ENCODE data around the gene NTRK3.
"Not testable (repeated sequence)": the region's sequence is repeated elsewhere in the genome, so short reads cannot be mapped to it uniquely, and the experiment has no call there.

The NTRK3 gene

GRCh38 chr15:87877114-87877810 lies 379.3 kb downstream of the NTRK3 start:
- DNase-seq (ENCODE audit: low spot score), result no peak

GRCh38 chr15:87874896-87875711 lies 381.4 kb downstream of the NTRK3 start:
- no peak for DNase-seq (ENCODE audit: low spot score)

DNA sequence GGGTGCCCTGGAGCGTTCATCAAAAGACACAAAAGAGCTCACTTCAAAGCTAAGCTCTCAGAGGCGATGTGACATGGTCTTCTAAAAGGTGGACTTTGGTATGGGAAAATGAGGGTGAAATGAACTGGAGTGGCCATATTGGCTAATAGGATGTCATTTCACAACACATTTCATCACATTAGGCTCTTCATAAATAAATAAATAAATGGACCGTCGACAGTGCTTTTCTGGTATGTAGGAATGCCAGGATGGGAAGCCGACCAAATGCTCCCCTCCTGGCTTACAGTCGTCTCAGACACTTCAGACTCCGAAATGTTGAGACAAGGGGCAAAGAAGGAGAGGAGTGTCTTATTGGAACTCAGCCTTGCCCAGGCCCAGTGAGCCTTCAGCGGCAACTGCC lies 383.0 kb downstream of the NTRK3 start:
- no peak for DNase-seq (ENCODE audit: low spot score)

DNA sequence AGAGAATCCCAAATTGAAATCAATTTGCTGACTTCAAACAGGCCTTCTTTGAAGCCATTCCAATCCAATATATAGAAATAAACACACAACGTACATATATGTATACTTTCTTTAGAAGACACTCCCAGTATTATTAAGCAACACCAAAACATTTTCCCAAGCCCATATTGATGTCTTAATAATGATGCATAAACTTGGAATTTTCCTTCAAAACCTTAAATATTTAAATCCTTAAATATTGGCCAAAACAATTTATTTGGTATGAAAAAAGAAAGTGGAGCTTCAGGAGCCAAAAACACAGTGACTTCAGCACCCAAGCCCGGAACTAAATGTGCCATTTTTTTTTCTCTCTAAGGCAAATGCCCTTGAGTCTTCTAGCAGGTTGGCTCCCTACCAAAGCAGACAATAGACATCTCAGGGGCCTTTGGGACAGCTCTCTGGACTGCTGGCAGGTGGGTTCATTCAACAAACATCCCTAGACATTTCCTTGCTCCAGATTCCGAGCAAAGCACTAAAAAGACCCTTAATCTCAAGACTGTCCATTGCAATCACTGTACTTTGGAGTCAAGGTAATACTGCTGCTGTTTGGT lies 384.7 kb downstream of the NTRK3 start:
- DNase-seq (ENCODE audit: low spot score), result no peak

DNA sequence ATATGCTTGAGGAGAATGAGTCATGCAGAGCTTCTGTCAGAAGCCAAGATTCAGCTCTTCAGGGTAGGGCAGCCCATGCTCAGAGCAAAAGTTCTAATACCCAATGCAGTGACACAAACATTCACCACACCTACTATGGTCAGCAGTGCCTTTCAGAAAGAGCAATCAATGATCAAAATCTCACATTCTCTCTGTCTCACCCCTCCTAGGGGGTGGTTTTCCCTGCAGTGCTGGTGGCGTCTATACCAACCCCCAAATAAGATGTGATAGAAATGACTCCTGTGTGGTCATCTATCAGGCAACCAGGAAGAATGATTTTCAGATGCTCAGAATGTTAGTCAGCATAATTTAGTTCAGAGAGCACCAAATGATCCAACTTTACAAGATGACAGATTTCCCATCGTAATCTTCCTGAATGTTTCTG lies 385.3 kb downstream of the NTRK3 start:
- no peak for DNase-seq (ENCODE audit: low spot score)

DNA sequence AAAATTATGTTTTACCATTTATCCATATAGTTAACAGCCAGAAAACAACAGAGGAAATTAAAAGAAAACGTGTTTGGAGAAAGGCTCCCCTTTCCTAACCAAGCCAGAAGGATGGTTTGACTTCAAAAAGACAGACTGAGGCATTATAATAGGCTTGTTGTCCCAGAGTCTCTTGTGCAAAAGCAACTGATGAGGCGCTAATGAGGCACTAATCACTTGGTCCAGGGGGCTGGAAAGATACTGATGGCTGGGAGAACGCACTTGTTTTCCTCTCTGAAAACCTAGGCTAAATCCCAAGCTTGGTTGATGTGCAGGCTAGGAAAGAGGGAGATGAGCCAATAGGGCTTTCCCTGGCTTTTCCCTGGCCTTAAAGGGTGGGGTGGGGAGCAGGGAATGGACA lies 389.6 kb downstream of the NTRK3 start:
- DNase-seq (ENCODE audit: low spot score), result no peak

GRCh38 chr15:87863152-87863551 lies 393.4 kb downstream of the NTRK3 start:
- DNase-seq (ENCODE audit: low spot score), result no peak

DNA sequence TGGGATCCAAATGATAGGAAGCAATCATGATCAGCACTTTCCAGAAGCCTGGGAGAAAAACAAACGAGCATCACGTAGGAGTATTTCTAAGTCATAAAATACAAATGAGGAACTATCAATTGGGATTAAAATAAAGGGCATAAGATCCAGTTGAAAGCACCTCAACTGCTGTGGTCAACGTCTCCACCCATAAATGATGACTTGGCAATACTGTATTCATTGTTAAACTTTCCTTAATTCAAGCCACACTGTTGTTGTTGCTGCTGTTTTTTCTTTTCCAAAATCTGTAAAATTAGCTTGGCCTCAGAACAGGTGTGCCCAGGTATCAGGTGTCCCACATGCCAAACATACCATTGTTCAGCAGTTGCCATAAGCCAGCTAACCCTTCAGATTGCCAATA lies 395.8 kb downstream of the NTRK3 start:
- DNase-seq (ENCODE audit: low spot score), result no peak

DNA sequence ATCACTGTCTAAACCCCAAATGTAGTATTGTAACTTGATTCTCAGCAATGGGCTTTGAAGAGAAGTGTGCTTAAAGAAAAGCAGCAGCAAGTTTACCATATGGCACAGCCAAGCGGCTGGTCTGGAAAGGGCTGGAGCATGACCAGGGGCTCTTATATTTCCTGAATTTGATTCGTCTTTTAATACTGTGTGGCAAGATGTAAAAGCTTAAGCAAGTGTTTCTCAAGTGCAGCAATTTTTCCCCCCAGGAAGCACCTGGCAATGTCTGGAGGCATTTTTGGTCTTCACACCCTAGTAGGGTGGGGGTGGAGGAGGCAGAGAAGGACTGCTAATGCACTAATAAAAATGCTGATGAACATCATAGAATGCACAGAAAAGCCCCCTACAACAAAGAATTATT lies 397.9 kb downstream of the NTRK3 start:
- DNase-seq (ENCODE audit: low spot score), result no peak

DNA sequence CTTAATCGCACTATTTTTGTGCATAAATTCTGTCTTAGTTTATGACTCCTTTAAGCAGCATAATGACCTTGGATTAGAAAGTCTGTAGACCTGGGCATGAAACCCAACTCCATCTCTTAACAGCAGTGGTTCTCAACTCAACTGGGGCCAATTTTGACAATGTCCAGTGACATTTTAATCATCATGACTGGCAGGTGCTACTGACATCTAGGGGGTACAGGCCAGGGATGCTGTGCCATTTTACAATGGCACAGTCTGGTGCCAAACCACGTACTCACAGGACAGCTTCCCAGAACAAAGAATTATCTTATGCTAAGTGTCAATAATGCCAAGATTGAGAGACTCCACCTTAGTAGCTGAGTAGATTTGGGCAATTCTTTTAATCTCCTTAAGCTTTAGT lies 405.0 kb downstream of the NTRK3 start:
- no peak for DNase-seq (ENCODE audit: low spot score)

DNA sequence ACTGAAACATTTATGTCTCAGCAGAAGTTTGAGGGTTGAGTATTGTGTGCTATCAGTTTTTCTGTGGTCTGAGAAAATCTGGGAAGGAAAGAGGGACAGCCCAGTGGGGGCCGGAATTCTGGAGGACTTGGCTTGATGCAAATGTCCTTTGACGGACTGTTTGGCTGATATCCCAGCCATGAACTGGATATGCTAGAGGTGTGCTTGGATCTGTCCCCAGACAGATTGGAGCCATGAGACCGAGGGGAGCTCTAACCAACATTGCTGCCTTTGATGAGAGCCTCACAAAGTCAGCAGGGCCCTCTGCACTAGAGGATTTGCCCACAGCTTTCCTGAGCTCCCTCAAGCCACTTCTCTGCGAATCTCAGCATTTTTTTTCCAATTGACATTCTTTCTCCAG lies 405.6 kb downstream of the NTRK3 start:
- DNase-seq (ENCODE audit: low spot score), result no peak

GRCh38 chr15:87849181-87849580 lies 407.4 kb downstream of the NTRK3 start:
- DNase-seq (ENCODE audit: low spot score), result no peak

DNA sequence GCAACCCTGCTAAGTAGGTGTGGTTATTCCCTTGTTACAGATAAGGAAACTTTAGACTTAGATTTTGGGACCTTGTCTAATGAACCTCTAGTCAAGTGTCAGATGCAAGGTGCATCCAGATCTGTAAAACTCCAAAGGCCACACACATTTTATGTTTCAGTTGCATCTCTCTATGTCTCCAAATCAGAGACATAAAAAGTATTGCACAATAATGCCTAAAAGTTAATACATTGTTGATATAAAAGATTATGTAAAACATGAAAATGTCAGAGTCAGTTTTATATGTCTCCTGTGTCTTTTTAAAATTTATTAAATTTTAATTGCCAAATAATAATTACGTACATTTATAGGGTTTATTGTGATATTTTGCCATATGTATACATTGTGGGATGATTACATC lies 408.5 kb downstream of the NTRK3 start:
- no peak for DNase-seq (ENCODE audit: low spot score)

GRCh38 chr15:87846746-87847145 lies 409.8 kb downstream of the NTRK3 start:
- DNase-seq (ENCODE audit: low spot score), result no peak

DNA sequence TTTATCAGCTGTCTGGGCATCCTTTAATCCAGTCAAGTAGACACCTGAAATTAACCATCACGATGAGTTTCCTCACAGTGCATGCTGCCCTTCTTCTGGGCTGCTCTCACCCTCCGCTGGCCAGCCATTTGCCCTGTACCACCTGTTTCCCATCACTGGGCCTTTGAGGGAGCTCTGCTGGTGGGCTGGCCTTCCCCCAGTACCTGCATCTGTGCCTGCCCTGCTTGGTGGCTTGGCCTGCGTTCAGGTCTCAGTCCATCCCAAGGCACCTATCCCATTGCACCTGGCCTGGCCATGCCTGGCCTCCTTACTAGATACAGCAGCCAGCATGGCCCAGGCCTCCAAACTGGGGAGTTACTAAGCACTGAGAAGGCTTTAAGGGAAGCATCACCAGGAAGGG lies 413.2 kb downstream of the NTRK3 start:
- no peak for DNase-seq (ENCODE audit: low spot score)

- no peak for DNase-seq (ENCODE audit: low spot score)
These were observed 415.0 kb downstream of the NTRK3 start for GRCh38 chr15:87841426-87841998.

- DNase-seq (ENCODE audit: low spot score), result not testable (repeated sequence)
These were observed 420.7 kb downstream of the NTRK3 start for GRCh38 chr15:87835830-87836229.

DNA sequence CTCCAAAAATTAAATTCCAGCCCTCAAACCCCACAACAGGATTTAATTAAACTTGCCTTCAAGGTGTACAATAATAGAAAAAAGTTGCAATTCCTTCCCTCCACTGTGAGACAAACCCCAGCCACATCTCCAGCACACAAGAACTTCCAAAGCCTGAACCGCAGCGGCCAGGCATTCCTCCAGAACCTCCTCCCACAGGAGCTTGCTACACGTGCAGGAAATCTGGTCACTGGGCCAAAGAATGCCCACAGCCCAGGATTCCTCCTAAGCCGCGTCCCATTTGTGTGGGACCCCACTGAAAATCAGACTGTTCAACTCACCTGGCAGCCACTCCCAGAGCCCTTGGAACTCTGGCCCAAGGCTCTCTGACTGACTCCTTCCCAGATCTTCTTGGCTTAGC lies 423.2 kb downstream of the NTRK3 start:
- not testable (repeated sequence) for DNase-seq (ENCODE audit: low spot score)

GRCh38 chr15:87829332-87830050 lies 427.0 kb downstream of the NTRK3 start:
- no peak for DNase-seq (ENCODE audit: low spot score)

- no peak for DNase-seq (ENCODE audit: low spot score)
These were observed 427.9 kb downstream of the NTRK3 start for GRCh38 chr15:87828608-87829007.

DNA sequence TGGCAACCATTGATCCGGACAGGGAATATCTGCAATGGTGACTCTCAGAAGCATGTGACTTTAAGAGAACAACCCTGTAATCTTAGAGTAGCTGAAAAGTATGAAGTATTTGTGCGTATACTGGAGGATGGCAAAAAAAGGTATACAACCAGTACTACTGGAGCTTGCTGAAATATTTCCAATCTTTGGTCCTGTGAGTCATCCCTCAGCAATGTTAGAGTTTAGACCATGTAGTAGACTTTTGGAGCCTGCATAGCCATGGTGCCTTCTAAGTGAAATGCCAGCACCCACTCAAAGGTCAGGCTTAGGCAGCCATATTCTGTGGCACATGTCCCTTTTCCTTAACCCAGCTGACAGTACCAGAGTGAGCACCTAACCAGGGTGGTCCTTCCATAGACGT lies 429.4 kb downstream of the NTRK3 start:
- no peak for DNase-seq (ENCODE audit: low spot score)

GRCh38 chr15:87826119-87826747 lies 430.3 kb downstream of the NTRK3 start:
- DNase-seq (ENCODE audit: low spot score), result no peak
